GM12865 (cell line): ENCODE results near the gene GDPD4.

Source experiments
- DNase-seq: peaks from one replicate; pipeline ENCODE4 v3.0.0; 2010; ENCODE audit warnings: low read depth
- H3K4me3 ChIP-seq: 2 replicates; pipeline ENCODE4 v1.5.1; 2011; ENCODE audit warnings: mild to moderate bottlenecking, low read depth, low read length, control low read depth
- CTCF ChIP-seq: IDR thresholded peaks from 2 replicates; pipeline ENCODE4 v1.5.1; 2011; ENCODE audit warnings: low read length, control low read depth, low read depth, inconsistent platforms; ENCODE audit not compliant: insufficient read depth; ENCODE audit errors: missing control alignments

The GDPD4 gene

GRCh38 chr11:77284476-77285468 lies 16.7 kb downstream of the GDPD4 start:
- H3K4me3 ChIP-seq = no peak overlapping the region
- DNase-seq = no peak
- no peak for TF ChIP-seq CTCF

- no peak overlapping the region for H3K4me3 ChIP-seq
- no peak for DNase-seq
- TF ChIP-seq CTCF = no peak
Measured at GRCh38 chr11:77283101-77283500, 18.4 kb downstream of the GDPD4 start.

- H3K4me3 ChIP-seq = no peak overlapping the region
- no peak for TF ChIP-seq CTCF
- no peak for DNase-seq
Measured at GRCh38 chr11:77278595-77279506, 22.6 kb downstream of the GDPD4 start.

GRCh38 chr11:77276271-77276670 lies 25.2 kb downstream of the GDPD4 start:
- no peak overlapping the region for H3K4me3 ChIP-seq
- no peak for DNase-seq
- no peak for TF ChIP-seq CTCF

GRCh38 chr11:77270921-77271320 lies 30.6 kb downstream of the GDPD4 start:
- DNase-seq = no peak
- TF ChIP-seq CTCF = no peak
- H3K4me3 ChIP-seq = no peak overlapping the region

GRCh38 chr11:77269484-77270123 lies 31.9 kb downstream of the GDPD4 start:
- H3K4me3 ChIP-seq = no peak overlapping the region
- DNase-seq = no peak
- no peak for TF ChIP-seq CTCF
